HUDEP-2 (cell line): ENCODE results near the gene RAB6B.

Source experiments
- DNase-seq, 76 experiments: peaks; one replicate each; lab custom pipeline; 2025; ENCODE audit not compliant: unreplicated experiment in 76 of 76; lab: John Stamatoyannopoulos, UW

RAB6B gene

DNA sequence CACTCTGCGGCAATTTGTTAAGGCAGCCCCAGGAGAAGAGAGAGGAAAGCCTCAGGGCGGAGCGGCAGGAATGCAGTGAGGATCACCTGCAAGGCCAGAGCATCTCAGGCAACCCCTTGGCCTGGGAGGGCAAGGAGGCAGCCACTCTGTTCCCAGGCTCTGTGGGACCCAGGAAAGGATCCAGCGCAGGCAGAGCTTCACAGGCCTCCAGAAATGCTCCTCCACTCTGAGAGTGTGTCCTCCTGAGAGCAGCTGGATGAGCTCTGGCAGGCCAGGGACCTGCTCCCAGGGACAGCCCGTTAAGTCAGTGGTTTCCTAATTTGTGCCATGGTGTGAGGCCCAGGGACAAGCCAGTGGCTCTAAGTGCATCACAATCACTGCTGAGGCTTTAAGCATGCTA lies 35.2 kb downstream of the RAB6B start:
- no peak for DNase-seq

DNA sequence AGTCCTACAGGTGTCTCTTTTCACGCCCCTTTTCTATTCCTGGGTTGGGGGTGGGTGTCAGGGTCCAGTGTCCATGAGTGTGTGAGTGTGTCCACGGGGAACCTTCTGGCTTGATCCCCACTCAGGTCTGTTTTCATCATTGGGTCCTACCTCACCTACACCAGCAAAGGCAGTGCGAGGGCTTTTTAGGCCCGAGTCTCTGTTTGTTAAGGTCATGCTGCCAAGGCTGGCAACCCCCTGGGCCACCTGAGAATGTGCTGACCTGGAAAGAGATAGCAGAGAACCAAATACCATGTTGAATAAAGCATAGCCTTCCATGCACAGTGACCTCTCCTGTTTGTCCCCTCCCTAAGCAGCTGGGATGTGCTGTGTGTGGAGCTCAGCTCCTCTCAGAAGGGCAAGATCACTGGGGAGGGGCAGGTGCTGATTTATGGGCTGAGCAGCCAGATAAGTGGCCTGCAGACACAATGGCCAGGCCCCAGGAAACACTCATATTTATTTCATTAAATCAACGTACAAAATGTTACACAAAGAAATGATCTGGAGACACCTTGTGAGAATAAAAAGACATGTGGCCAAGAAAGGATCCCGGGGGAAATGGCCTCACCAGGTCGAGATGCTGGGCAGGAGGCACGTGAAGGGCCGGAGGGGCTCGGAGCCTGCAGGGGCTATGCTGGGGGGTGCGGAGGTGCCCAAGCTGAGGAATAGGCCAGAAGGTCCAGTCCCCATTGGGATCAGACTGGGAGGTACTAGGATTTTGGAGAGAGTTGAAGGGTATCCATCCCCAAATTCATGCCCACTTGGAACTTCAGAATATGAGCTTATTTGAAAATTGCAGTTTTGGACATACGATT lies 36.1 kb downstream of the RAB6B start:
- peak in 5 of 76 experiments; percentile 4 to 26 (median 5) for DNase-seq

DNA sequence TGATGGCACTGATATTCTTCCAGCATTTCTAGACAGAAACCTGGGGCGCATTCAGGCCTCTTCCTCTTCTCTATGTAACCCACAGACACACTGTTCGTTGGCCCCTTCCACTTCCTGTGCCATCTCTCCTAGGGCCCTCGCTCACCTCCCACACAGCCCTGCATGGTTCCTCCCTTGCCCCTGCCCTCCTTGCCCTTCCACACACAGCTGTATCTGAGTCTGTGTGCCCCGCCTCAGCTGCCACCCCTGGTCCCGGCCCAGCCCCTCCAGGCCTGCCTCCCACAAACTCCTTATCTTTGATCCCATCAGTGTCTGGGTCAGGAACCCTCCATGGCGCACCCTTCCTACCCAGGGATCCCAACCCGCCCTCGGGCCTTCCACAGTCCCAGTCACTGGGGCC lies 37.9 kb downstream of the RAB6B start:
- peak in 42 of 76 experiments; percentile 4 to 66 (median 29) for DNase-seq

- no peak for DNase-seq
Measured at GRCh38 chr3:133856316-133856715, 39.4 kb downstream of the RAB6B start.

DNA sequence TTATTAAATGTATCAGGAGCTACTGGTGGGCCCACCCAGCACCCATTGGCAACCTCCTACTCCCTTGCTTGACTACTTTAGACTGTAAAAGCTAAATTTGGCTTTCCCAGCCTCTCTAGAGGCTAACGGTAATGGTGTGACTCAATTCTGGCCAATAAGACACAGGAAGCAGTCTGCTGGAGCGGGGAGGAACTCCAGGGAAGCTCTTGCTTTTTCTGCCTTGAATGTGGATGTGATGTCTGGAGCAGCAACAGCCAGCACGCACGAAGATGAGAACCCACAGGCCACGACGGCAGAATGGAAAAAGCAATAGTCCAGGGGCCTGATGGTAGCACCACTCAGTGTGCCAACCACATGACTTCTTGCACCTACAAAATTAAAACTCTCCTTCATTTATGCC lies 39.9 kb downstream of the RAB6B start:
- no peak for DNase-seq

DNA sequence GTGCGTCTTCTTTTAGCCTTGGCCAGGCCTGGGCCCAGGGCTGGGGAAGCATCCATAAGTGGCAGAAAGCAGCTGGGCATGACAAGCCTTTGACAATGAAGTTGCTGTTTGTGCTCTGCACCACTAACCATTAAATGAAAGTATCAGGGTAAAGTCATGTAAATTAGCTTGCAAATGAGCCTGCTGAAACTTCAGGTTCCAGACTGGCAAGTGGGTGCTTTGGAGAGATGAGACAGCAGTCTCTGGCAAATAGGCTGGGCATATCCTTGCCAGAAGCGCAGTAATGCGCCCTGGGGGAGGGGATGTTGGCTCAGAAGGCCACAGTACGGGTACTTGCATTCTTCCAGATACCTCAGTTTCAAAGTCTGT lies 40.7 kb downstream of the RAB6B start:
- no peak for DNase-seq

- DNase-seq = no peak
Measured at GRCh38 chr3:133854264-133855001, 41.2 kb downstream of the RAB6B start.

DNA sequence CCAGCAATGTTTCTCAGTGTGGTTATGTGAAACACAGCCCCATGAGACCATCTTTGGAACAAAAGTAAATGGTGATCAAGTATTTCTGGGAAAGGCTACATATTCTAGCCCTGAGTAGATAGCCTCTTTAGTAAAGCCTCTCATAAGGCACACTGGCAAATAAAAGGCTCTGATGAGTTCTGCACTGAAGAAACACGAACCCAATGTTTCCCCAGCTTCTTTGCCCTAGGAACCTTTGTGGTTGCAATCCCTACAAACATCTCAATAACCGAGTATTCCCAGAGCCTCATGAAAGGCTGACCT lies 41.8 kb downstream of the RAB6B start:
- no peak for DNase-seq

DNA sequence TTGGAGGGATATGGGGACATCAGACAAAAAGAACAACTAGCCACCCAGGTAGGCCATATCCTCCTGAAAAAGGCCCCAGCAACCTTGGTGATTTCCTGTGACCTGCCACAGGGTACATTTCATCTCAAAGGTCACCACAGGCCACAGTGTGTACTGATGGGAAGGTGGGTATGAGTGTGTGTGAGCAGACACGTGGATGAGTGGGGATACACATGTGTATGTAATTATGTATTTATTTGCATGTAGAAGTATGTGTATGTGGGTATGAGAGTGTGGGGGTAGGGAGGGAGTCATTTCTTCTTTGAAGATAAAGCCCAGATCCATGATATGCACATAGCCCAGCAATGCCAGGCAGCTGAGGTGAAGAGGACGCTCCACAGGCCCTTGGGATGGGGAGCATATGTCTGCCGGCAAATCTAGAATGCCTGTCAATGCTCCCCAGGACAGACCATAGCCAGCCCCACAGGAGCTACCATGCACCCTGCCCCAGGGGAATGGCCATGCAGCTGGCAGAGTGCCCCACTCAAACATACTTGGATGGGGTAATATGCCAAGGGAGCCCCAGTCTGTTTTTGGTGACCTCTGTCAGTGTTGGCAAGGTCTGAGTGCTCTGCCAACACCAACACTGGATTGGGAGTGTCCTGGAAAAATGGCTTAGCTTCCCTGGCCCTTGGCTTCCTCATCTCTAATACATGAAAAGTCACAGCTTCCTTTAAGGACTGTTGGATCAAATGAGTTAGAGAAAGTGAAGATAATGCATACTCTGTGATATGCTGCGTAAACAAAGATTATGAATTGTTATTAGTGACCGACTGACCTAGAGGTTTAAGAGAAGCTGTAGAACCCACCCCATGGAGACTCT lies 42.4 kb downstream of the RAB6B start:
- DNase-seq = peak in 4 of 76 experiments; percentile 6 to 20 (median 16)

DNA sequence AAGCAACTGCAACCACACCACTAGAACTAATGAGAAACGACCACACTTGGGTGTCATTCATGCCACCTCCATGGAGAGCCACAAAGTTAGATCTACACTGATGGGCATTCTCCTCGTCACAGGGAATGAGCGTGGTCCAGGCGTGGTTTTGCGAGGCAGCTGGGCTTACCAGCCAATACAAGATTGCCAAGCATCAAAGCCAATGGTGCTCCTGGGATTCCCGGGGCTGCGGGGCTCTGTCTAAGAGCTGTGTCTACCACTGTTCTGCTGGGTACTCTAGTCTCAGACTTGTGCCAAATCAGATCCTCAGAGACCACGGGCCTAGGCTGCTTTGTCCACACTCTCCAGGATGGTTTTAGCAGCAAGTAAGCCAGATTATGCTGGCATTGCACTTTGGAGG lies 43.8 kb downstream of the RAB6B start:
- peak in 4 of 76 experiments; percentile 9 to 54 (median 43) for DNase-seq

DNA sequence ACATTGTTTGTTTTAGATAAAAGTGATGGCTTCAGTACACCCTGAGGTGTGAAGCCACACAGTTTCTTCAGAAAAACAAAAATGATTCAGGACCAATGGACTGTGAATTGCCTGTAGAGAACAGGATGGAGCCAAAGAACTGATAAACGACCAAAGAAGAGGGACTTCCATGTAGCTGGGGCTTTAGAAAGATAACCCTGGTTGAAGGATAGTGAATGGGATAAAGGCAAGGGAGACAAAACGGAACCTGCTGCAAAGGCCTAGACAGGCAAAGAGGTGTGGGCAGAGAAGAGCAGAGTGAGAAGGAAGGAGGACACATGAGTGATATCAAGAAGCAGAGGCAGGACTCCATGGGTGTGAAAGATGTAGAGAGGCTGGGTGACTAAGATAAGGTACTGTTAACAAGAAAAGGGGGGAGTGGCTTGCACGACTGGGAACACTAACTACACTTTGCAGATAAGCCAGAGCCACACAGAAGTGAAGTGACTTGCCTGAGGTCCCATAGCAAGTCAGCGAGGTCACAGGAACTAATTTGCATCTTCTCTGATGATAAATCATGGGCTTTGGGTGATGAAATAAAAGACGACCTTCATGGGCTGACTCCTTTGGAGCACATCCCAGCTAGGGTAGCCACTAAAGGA lies 44.3 kb downstream of the RAB6B start:
- peak in 74 of 76 experiments; percentile 44 to 98 (median 88) for DNase-seq

- DNase-seq = no peak
Measured at GRCh38 chr3:133850034-133850433, 45.6 kb downstream of the RAB6B start.

DNA sequence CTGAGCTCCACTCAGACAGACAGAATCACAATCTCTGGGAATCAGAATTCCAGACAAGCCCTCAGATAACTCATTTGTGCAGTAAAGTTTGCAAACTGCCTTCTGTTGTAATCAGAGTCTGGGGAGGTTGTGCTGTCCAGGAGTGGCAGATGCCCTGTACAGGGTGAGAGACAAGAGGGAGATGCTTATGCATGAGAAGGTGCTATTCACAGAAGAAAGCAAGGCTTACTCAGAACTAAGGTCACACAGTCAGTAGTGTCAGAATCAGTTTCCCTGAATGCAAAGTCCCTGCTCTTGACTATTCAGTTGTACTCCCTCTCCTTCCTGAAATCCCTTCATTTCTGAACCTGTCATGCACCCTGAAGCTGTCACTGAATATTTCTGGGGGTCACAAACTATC lies 46.3 kb downstream of the RAB6B start:
- no peak for DNase-seq

GRCh38 chr3:133845127-133845526 lies 50.6 kb downstream of the RAB6B start:
- no peak for DNase-seq

GRCh38 chr3:133843634-133844033 lies 52.0 kb downstream of the RAB6B start:
- DNase-seq = no peak

GRCh38 chr3:133842158-133842557 lies 53.5 kb downstream of the RAB6B start:
- DNase-seq = no peak

GRCh38 chr3:133841196-133841595 lies 54.5 kb downstream of the RAB6B start:
- DNase-seq = no peak

- no peak for DNase-seq
Measured at GRCh38 chr3:133840767-133841166, 54.9 kb downstream of the RAB6B start.

- DNase-seq = no peak
Measured at GRCh38 chr3:133840055-133840737, 55.5 kb downstream of the RAB6B start.
